ENCODE measurements around the gene ZNF624.
A peak's percentile ranks its signal among the peaks of the same experiment; 100 is the strongest.

The ZNF624 gene

DNA sequence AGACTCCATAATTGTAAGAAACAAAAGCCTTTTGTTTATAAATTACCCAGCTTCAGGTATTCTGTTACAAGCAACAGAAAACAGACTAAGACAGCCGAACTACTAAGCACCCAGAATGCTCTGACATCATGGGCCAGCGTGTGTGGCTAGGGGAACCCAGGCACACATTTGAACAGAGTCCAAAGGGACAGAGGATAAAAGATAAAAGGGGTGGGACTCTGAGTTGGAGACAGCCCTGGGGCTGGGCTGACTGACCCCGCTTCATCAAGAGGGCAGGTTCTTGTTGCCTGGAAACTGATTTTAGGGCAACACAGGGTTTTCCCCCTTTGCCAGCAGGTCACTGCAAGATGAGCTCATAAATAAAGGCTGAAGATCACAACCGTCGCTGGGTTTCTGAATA, 54.1 kb downstream of the ZNF624 start:
- no peaks in the 10 kb centered on the region for H3K79me2 ChIP-seq (ENCODE audit: insufficient read depth, low read length)
- H4K20me1 ChIP-seq (ENCODE audit: low read depth, low read length): no peaks in the 10 kb centered on the region
- H3K27ac ChIP-seq (ENCODE audit: low read depth, low read length): no peak overlapping the region
- no peaks in the 10 kb centered on the region; the same call in 1 of the 2 replicates for H3K27me3 ChIP-seq (ENCODE audit: low read length)
- TF ChIP-seq, protein P1, sequence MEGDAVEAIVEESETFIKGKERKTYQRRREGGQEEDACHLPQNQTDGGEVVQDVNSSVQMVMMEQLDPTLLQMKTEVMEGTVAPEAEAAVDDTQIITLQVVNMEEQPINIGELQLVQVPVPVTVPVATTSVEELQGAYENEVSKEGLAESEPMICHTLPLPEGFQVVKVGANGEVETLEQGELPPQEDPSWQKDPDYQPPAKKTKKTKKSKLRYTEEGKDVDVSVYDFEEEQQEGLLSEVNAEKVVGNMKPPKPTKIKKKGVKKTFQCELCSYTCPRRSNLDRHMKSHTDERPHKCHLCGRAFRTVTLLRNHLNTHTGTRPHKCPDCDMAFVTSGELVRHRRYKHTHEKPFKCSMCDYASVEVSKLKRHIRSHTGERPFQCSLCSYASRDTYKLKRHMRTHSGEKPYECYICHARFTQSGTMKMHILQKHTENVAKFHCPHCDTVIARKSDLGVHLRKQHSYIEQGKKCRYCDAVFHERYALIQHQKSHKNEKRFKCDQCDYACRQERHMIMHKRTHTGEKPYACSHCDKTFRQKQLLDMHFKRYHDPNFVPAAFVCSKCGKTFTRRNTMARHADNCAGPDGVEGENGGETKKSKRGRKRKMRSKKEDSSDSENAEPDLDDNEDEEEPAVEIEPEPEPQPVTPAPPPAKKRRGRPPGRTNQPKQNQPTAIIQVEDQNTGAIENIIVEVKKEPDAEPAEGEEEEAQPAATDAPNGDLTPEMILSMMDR (IDR thresholded peaks at IDR 0.05; ENCODE audit: insufficient read depth, low read length, poor library complexity, severe bottlenecking): no peak
- TF ChIP-seq EZH2phosphoT487 (conservative IDR thresholded peaks at IDR 0.05; ENCODE audit: low read length): no peak
- no peaks in the 10 kb centered on the region for H3K9me2 ChIP-seq (replicated peaks; ENCODE audit: insufficient read depth, low read length)
- H3K4me2 ChIP-seq (ENCODE audit: low read depth, low read length, poor library complexity, severe bottlenecking): no peak overlapping the region
- H3F3A ChIP-seq (ENCODE audit: insufficient read depth): no peaks in the 10 kb centered on the region
- no peak overlapping the region for H3K4me3 ChIP-seq (ENCODE audit: insufficient read depth, low read length, poor library complexity, severe bottlenecking)
- H3K9me3 ChIP-seq (ENCODE audit: insufficient read depth, low read length): no peaks in the 10 kb centered on the region; the same call in 1 of the 2 replicates
- no peak overlapping the region for H2AFZ ChIP-seq (ENCODE audit: low read depth, low read length, severe bottlenecking)
- no peaks in the 10 kb centered on the region for H3K36me3 ChIP-seq (ENCODE audit: low read length)
- no peak overlapping the region for H3K9ac ChIP-seq (ENCODE audit: low read length)

DNA sequence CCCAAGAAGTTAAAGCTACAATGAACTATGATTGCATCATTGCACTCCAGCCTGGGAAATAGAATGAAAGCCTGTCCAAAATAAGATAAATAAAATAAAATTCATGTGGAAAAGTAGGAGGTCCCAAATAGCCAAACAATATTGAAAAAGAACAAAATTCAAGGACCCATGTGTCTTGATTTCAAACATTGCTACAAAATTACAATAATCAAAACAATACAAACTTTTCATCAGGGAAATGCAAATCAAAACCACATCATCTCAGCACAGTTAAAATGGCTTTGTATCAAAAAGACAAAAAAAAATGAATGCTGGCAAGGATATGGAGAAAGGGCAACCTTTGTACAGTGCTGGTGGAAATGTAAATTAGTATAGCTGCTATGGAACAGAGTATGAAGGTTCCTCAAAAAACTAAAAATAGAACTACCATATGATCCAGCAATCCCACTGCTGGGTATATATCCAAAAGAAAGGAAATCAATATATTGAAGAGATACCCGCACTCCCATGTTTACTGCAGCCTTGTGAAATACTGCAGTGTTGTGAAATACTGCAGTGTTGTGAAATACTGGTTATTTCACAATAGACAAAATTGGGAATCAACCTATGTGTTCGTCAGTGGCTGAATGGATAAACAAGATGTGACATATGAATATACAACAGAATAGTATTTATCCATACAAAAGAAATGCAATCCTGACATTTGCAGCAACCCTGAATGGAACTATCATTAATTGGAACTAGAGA, 60.1 kb downstream of the ZNF624 start:
- no peaks in the 10 kb centered on the region for H3K36me3 ChIP-seq (ENCODE audit: low read length)
- no peak overlapping the region for H2AFZ ChIP-seq (ENCODE audit: low read depth, low read length, severe bottlenecking)
- no peaks in the 10 kb centered on the region for H3K9me2 ChIP-seq (replicated peaks; ENCODE audit: insufficient read depth, low read length)
- H3K27me3 ChIP-seq (ENCODE audit: low read length): no peaks in the 10 kb centered on the region
- H3K9ac ChIP-seq (ENCODE audit: low read length): no peak overlapping the region
- TF ChIP-seq, protein P1 (IDR thresholded peaks at IDR 0.05; ENCODE audit: insufficient read depth, low read length, poor library complexity, severe bottlenecking): no peak
- no peaks in the 10 kb centered on the region for H4K20me1 ChIP-seq (ENCODE audit: low read depth, low read length)
- H3F3A ChIP-seq (ENCODE audit: insufficient read depth): no peaks in the 10 kb centered on the region
- no peak overlapping the region for H3K27ac ChIP-seq (ENCODE audit: low read depth, low read length)
- H3K4me3 ChIP-seq (ENCODE audit: insufficient read depth, low read length, poor library complexity, severe bottlenecking): no peak overlapping the region
- no peak overlapping the region for H3K4me2 ChIP-seq (ENCODE audit: low read depth, low read length, poor library complexity, severe bottlenecking)
- no peaks in the 10 kb centered on the region for H3K9me3 ChIP-seq (ENCODE audit: insufficient read depth, low read length)
- H3K79me2 ChIP-seq (ENCODE audit: insufficient read depth, low read length): no peaks in the 10 kb centered on the region

DNA sequence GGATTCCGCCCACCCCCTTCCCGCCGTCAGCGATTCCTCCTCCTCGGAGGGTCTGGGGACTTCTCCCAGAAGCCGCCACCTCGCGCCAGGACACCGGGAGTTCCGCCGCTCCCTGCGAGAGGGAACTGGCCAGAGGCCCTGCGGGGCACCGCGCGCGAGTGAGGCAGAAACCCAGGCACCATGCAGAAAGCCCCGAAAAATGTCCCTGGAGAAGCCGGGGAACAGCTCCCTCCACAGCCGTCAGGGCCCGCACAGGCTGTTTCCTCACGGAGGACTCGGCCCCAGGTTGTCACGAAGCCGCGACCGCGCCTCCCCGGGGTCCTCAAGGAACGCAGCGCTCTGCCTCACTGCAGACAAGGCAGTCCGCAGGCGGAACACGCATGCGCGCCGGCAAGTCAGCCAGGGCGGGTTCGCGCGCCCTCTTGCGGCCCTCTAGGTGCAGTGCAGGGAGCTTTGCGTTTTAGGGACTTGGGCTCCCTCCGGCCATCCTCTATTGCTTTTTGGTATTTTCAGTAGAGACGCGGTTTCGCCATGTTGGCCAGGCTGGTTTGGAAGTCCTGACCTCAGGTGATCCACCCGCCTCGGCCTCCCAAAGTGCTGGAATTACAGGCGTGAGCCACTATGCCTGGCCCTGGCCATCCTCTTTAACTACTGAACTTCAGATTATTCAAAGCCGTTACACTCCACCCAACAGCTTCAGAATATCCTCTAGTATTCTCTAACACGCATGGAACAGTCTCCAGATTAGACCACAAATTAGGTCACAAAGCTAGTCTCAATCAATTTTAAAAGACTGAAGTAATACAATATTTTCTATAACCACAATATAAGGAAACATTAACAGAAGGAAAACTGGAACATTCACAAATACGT, 64.3 kb downstream of the ZNF624 start:
- TF ChIP-seq EZH2phosphoT487 (conservative IDR thresholded peaks at IDR 0.05; ENCODE audit: low read length): no peak
- TF ChIP-seq, protein P1 (IDR thresholded peaks at IDR 0.05; ENCODE audit: insufficient read depth, low read length, poor library complexity, severe bottlenecking): peak; percentile 93
- H3K9me3 ChIP-seq (ENCODE audit: insufficient read depth, low read length): no peaks in the 10 kb centered on the region
- H3K9me2 ChIP-seq (replicated peaks; ENCODE audit: insufficient read depth, low read length): no peaks in the 10 kb centered on the region
- H3K9ac ChIP-seq (ENCODE audit: low read length): peak overlapping the region; percentile 25; the same call in 1 of the 2 replicates
- peak overlapping the region; percentile 98 for H2AFZ ChIP-seq (ENCODE audit: low read depth, low read length, severe bottlenecking)
- H3K4me2 ChIP-seq (ENCODE audit: low read depth, low read length, poor library complexity, severe bottlenecking): peak overlapping the region; percentile 53
- H3K36me3 ChIP-seq (ENCODE audit: low read length): no peaks in the 10 kb centered on the region
- H3F3A ChIP-seq (ENCODE audit: insufficient read depth): no peaks in the 10 kb centered on the region
- H4K20me1 ChIP-seq (ENCODE audit: low read depth, low read length): no peaks in the 10 kb centered on the region
- H3K27ac ChIP-seq (ENCODE audit: low read depth, low read length): no peak overlapping the region
- H3K27me3 ChIP-seq (ENCODE audit: low read length): no peaks in the 10 kb centered on the region
- H3K79me2 ChIP-seq (ENCODE audit: insufficient read depth, low read length): no peaks in the 10 kb centered on the region
- no peak overlapping the region for H3K4me3 ChIP-seq (ENCODE audit: insufficient read depth, low read length, poor library complexity, severe bottlenecking)
